Right atrium auricular region (tissue), 2 donors: Measurements from ENCODE around the gene DNAH3. TPM values are rescaled to one million over a fixed set of nuclear protein-coding genes. Genes with fewer than 3 reads are reported as not detected.
A peak's percentile ranks its signal among the peaks of the same experiment; 100 is the strongest.
"Not testable (repeated sequence)": the region's sequence is repeated elsewhere in the genome, so short reads cannot be mapped to it uniquely, and the experiment has no call there.

Experiments used
- DNase-seq: peaks from one replicate; pipeline ENCODE4 v3.0.0-alpha.2; 2019; ENCODE audit warnings: low spot score
- H3K27ac ChIP-seq, 2 donors: fragments of 200-600 bp; sonication (generic); 1 replicate in 1 of 2; 2 replicates in 1 of 2; pipeline ENCODE4 v1.5.1; 2016 to 2019
- H3K27me3 ChIP-seq, 2 donors: fragments of 200-600 bp; sonication (generic); one replicate each; pipeline versions ENCODE4 v1.5.1 to v1.6.0; 2017 to 2019
- H3K36me3 ChIP-seq: fragments of 200-600 bp; sonication (generic); one replicate; pipeline ENCODE4 v1.5.1; 2016
- H3K4me1 ChIP-seq, 2 donors: fragments of 200-600 bp; sonication (generic); one replicate each; pipeline versions ENCODE4 v1.5.1 to v1.6.0; 2017 to 2019
- H3K4me3 ChIP-seq, 2 donors: fragments of 200-600 bp; sonication (generic); 1 replicate in 1 of 2; 2 replicates in 1 of 2; pipeline ENCODE4 v1.5.1; 2017 to 2019; ENCODE audit warnings: mild to moderate bottlenecking in 1 of 2, moderate library complexity in 1 of 2
- H3K9me3 ChIP-seq, 2 donors: fragments of 200-600 bp; sonication (generic); one replicate each; pipeline ENCODE4 v1.5.1; 2019
- CTCF ChIP-seq, 2 donors: fragments of 200-600 bp; sonication (generic); IDR thresholded peaks; one replicate each; pipeline ENCODE4 v1.5.1; 2019; ENCODE audit warnings: antibody characterized with exemption in 2 of 2
- total RNA-seq, 2 donors: library from RNA; depleted of rRNA; stranded (reverse); fragments of >200 nt; gene quantifications; one replicate each; pipeline ENCODE4 v1.1.0, GENCODE V29; 2016

DNAH3 gene
- total RNA-seq, 2 donors from 2014 or later, result 0.20 TPM; not detected in 1

- no peaks in the 10 kb centered on the region for H3K27me3 ChIP-seq
- H3K4me3 ChIP-seq, result no peak overlapping the region
- DNase-seq, result peak; percentile 56
- TF ChIP-seq CTCF (IDR thresholded peaks at IDR 0.05), result peak in 1 of 2 donors; percentile 48
- H3K9me3 ChIP-seq, result no peaks in the 10 kb centered on the region
- H3K36me3 ChIP-seq, result no peaks in the 10 kb centered on the region
- H3K27ac ChIP-seq, result no peak overlapping the region
- no peaks in the 10 kb centered on the region for H3K4me1 ChIP-seq
Measured at GRCh38 chr16:21101631-21102420, 48.8 kb downstream of the DNAH3 start.

GRCh38 chr16:21100447-21100846 is 50.2 kb downstream of the DNAH3 start:
- Histone ChIP-seq H3K27ac (no peak overlapping the region), H3K4me1 (no peaks in the 10 kb centered on the region), H3K36me3 (no peaks in the 10 kb centered on the region), H3K9me3 (no peaks in the 10 kb centered on the region), H3K4me3 (no peak overlapping the region), H3K27me3 (no peaks in the 10 kb centered on the region)
- TF ChIP-seq CTCF (IDR thresholded peaks at IDR 0.05), result no peak
- DNase-seq, result no peak

GRCh38 chr16:21097151-21097550 is 53.5 kb downstream of the DNAH3 start:
- Histone ChIP-seq H3K27me3 (no peaks in the 10 kb centered on the region), H3K4me3 (no peak overlapping the region), H3K9me3 (no peaks in the 10 kb centered on the region), H3K4me1 (no peaks in the 10 kb centered on the region), H3K36me3 (no peaks in the 10 kb centered on the region), H3K27ac (no peak overlapping the region)
- peak; percentile 18 for DNase-seq
- TF ChIP-seq CTCF (IDR thresholded peaks at IDR 0.05), result no peak

- not testable (repeated sequence) for H3K9me3 ChIP-seq, H3K27me3 ChIP-seq, H3K36me3 ChIP-seq, H3K4me1 ChIP-seq, H3K27ac ChIP-seq, H3K4me3 ChIP-seq, DNase-seq
Measured at GRCh38 chr16:21094719-21095118, 55.9 kb downstream of the DNAH3 start.

- no peak for DNase-seq
- no peak overlapping the region for H3K4me3 ChIP-seq
- H3K36me3 ChIP-seq, result no peaks in the 10 kb centered on the region
- H3K4me1 ChIP-seq, result no peaks in the 10 kb centered on the region
- no peaks in the 10 kb centered on the region for H3K9me3 ChIP-seq
- no peak for TF ChIP-seq CTCF (IDR thresholded peaks at IDR 0.05)
- H3K27me3 ChIP-seq, result no peaks in the 10 kb centered on the region
- no peak overlapping the region for H3K27ac ChIP-seq
Measured at GRCh38 chr16:21092951-21093350, 57.7 kb downstream of the DNAH3 start.

GRCh38 chr16:21088646-21089538 is 61.8 kb downstream of the DNAH3 start:
- no peaks in the 10 kb centered on the region for H3K27me3 ChIP-seq
- H3K4me1 ChIP-seq, result no peaks in the 10 kb centered on the region
- DNase-seq, result no peak
- H3K9me3 ChIP-seq, result no peaks in the 10 kb centered on the region
- no peaks in the 10 kb centered on the region for H3K36me3 ChIP-seq
- H3K27ac ChIP-seq, result no peak overlapping the region
- no peak for TF ChIP-seq CTCF (IDR thresholded peaks at IDR 0.05)
- no peak overlapping the region for H3K4me3 ChIP-seq
